GM21423 (cell line): ENCODE results near the gene HEXA.
"Not testable (repeated sequence)": the region's sequence is repeated elsewhere in the genome, so short reads cannot be mapped to it uniquely, and the experiment has no call there.

Experiments used
- ATAC-seq: cut with Tn5 transposase; IDR thresholded peaks from one replicate; pipeline ENCODE4 v1.9.1; 2021; ENCODE audit warnings: mild to moderate bottlenecking, moderate library complexity; ENCODE audit not compliant: unreplicated experiment

HEXA gene

DNA sequence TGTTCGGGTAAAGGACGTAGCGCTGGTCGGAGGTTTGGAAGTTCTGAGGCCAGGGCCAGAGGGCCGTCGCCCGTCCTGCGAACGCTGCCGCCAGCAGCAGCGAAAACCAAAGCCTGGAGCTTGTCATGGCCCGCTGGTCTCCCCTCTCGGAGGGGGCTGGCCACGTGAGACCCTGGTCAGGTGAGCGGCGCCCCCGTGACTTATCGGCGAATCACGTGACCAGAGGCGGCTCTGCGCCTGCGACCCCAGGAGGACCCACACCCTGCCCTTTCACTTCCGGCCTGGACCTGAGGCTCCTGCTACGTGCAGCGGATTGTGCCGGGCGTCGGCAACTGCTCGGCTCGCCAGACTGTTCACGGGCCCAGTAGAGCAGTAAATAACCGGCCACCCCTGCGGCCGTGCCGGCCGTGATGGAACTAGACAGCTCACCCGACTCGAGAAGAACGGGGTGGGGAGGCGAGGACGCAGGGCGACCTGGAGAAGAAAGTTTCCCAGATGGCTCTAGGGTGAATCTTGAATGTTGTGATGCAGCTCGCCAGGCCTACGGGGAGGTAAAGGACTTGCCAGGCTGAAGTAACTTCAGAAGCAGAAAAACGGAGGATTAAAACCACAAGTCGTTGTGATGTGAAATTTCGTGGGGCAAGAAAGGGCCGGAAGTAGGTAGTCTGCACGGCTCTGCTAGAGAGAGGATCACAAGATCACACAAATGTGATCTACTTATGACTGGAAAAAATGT is at the start of gene HEXA:
Gene HEXA (minus strand): TSS at position 169 of the 736 bp plus-strand sequence. CDS start 42 bp downstream, at position 127.
- ATAC-seq, result peak; percentile 84

DNA sequence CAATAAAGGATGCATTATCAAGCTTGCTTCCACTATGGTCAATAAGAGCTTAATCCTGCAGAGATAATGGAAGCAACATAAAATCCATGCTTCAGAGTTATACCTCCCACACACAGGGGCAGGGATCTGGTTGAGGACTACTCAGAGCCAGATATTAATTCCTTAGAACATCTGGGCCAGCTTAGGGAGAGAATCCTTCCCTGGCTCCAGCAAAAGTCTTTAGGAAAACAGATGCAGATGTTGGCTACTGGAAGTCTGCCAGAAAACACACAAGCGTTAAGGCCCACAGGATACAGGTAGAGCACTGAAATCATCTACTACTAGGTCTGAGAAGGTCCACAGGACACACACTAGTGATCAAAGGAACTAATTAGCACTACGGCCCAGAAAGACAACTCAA is 47.4 kb upstream of the HEXA start:
- no peak for ATAC-seq

DNA sequence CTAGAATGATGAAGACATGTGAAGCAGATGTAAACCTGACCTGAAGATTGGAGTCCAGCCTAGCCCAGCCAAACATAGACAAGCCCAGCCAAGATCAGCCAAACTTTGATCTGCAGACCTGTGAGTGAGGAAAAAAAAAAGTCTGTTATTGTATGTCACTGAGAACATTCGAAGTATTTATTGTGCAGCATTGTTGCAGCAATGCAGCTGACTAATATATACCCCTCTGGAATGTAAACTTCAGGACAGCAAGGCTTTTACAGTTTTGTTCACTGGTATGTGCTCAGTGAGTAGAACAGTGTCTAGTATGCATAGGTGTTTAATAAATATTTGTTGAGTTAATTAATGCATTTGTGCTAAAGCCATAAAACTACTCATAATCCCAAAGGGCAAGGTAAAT is 45.7 kb upstream of the HEXA start:
- no peak for ATAC-seq

DNA sequence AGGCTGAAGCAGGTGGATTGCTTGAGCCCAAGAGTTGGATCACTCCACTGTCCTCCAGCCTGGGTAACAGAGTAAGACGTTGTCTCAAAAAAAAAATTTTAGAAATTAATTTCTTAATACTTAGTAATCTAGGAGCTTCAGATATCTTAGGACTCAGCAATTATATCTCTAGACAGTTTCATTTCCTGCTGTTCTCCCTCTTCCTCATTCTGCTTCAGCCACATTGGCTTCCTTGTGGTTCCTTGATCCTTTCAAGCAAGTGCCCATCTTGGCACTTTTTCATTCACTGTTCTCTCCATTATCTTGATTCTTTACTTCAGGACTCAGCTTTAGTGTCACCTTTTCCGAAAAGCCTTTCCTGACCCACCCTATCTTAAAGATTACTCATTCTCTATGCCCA is 44.8 kb upstream of the HEXA start:
- no peak for ATAC-seq

DNA sequence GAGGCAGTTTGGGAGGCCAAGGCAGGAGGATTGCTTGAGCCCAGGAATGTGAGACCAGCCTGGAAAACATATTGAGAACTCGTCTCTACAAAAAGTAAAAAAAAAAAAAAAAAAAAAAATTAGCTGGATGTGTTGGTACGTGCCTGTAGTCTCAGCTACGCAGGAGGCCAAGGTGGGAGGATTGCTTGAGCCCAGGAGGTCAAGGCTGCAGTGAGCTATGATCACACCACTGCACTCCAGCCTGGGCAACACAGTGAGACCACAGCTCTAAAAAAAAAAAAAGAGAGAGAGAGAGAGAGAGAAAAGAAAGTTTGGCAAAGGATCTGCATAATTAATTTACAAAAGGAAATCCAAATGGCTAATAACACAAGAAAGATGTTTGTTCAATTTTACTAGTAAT is 44.0 kb upstream of the HEXA start:
- ATAC-seq, result not testable (repeated sequence)

DNA sequence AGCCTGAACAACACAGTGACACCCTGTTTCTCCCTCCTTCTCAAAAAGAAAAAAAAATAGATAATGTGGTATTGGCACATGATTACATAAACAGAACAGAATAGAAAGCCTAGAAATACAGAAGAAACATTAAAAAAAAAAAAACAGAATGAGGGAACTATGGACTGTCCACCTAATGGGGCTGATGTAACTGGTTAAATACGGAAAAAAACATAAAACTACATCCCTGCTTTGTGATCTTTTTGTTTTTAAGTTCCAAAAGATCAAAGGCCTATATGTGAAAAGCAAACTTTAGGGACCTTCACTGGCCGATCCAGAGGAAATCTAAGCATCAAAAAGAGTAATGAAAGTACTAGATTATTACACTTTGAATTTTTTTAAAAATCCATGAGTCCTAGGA is 39.5 kb upstream of the HEXA start:
- ATAC-seq, result no peak

DNA sequence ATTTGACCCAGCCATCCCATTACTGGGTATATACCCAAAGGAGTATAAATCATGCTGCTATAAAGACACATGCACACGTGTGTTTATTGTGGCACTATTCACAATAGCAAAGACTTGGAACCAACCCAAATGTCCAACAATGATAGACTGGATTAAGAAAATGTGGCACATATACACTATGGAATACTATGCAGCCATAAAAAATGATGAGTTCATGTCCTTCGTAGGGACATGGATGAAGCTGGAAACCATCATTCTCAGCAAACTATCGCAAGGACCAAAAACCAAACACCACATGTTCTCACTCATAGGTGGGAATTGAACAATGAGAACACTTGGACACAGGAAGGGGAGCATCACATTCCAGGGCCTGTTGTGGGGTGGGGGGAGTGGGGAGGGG is 37.5 kb upstream of the HEXA start:
- ATAC-seq, result not testable (repeated sequence)

DNA sequence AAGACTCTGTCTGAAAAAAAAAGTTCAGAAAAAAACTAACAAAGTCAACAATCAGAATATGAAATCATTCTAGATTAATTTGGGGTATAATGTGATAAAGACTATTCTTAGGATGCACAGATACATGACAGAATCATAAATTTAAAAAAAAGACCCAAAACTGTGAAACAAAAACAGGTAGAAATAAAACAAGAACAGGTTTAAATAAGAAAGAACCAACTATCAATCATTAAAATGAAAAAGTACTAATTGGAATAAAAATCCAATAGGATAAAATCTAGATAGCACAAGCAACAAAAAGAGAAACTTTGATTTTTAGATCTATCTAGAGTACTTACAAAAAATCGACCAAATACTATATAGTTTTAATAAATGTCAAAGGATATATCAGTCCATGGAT is 35.7 kb upstream of the HEXA start:
- ATAC-seq, result no peak

DNA sequence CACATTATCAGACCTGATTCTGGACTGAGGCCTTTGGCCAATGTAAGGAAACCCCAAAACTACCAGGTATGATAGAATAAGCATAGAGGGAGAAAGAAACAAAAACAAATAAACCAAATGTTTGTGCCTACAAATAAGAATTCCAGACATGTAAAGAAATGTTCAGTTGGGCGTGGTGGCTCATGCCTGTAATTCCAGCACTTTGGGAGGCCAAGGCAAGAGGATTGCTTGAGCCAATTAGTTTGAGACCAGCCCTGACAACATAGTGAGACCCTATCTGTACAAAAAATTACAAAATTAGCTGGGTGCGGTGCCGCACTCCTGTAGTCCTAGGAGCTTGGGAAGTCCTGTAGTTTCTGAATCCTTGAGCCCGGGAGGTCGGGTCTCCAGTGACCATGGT is 35.3 kb upstream of the HEXA start:
- ATAC-seq, result no peak

DNA sequence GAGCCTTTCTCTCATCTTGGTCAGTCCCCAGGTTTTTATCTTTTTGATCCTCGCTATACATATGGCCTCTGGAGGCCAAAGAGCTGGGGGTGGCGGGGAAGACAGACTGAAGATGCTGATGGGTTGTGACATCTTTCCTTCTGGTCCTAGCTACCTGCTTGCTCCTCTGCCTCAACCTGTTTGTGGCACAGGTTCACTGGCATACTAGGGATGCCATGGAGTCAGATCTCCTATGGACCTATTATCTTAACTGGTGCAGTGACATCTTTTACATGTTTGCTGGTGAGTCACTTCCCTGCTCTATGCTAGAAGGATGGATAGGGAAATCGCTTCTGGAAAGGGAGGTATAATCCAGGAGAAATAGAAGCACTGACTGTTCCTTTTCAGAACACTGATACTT is 31.1 kb upstream of the HEXA start:
- ATAC-seq, result no peak

DNA sequence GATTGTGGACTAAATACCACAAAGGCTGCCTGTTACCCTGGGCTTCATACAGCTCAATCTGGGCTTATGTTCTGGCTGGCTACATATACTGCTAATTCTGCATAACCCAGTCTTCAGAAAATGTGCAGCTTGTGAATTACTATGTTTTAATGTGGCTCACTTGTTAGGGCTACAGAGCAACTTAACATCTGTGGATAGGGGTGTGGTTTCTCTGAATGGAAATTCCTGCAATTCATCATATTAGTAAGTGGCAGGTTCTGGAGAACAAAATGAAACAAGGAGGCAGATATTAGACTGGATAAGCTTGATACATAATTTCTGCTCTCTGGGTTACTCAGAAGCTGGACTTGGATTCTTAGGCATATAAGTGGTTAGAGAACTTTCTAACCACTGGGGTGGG is 29.0 kb upstream of the HEXA start:
- no peak for ATAC-seq

DNA sequence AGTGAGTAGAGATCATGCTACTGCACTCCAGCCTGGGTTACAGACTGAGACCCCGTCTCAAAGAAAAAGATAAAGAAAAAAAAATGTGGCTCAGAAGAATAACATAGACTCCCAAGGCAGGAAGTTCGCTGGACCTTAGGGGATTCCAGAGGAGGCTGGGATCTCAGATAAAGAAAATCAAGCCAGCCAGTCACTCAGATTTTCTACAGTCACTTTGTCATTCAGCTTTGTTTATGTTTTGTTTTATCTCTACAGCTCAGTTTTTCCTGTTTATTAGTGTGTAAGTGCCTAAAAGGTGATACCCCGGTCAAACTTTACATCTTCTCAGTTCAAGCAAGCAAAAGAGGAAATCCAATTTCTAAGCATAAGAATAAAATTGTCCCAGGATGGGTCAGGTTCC is 28.5 kb upstream of the HEXA start:
- ATAC-seq, result no peak

DNA sequence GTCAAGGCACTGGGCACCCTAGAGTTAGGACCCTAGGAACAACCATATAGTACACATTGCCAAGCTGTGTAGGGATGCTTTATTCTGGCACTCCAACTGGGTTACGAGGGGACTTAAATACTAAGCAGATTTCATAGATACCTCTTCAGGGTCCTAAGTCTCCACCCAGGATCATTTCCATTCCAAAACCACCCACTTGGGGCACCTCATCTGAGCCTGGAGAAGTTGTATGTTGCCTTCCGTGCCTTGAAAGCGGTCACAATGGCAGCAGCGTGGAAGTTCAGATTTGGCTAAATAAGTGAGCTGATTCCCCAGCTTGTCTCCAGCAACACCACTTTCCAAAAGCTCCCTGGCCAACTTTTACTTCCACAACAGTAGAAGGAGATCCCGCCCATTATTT is 26.9 kb upstream of the HEXA start:
- no peak for ATAC-seq

DNA sequence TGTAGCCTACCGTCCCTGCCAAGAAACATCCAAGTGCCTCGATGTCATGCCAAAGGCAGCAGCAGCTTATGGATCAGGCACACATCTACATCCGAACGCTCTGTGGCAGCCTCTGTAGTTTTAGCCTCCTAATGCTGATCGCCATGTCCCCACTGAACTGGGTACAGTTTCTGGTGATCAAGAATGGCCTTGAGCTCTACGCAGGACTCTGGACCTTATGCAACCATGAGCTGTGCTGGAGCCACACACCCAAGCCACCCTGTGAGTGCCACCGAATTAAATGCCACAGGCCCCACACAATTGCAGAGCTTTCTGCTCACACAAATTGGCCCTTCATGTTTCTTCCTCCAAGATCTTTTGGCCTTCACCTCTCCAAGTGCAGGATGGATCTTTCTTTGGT is 22.8 kb upstream of the HEXA start:
- no peak for ATAC-seq

DNA sequence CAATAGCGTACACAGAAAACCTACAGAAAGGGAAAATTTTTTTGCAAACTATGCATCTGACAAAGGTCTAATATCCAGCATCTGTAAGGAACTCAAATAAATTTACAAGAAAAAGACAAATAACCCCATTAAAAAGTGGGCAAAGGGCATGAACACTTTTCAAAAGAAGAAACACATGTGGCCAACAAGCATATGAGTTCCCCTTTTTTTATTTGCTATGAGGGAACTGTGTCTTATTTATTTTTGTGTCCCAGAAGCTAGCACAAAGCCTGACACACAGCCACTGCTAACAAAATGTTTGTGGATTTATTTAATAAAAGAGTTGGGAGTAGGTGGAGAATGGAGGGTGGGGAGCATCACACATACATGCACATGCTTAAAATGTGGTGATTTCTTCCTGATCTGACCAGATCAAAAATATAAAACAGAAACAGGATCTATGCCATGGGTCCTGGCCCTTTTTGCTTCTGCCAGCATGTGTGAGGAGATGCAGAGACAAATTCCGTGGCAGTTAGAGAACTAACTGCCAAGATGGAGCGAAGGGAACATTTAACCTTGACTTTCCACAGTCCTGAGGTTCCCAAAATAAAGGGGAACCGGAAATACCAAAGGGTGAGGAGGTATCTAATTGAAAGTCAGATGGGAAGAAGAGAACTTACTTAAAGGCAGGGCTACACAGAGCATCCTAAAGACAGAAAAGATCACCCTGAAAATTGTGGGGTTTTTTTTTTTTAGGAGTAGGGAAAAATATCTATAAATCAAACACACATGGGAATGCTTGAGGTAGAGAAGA is 22.2 kb upstream of the HEXA start, which contains the start of gene TMEM202:
Gene TMEM202 (plus strand): TSS at position 510 of the 793 bp plus-strand sequence. CDS start 22 bp downstream, at position 532.
- ATAC-seq, result no peak

DNA sequence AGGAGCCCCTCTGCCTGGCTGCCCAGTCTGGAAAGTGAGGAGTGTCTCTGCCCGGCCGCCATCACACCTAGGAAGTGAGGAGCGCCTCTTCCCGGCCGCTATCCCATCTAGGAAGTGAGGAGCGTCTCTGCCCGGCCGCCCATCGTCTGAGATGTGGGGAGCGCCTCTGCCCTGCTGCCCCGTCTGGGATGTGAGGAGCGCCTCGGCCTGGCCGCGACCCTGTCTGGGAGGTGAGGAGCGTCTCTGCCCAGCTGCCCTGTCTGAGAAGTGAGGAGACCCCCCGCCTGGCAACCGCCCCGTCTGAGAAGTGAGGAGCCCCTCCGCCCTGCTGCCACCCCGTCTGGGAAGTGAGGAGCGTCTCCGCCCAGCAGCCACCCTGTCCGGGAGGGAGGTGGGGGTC is 20.5 kb upstream of the HEXA start:
- not testable (repeated sequence) for ATAC-seq

DNA sequence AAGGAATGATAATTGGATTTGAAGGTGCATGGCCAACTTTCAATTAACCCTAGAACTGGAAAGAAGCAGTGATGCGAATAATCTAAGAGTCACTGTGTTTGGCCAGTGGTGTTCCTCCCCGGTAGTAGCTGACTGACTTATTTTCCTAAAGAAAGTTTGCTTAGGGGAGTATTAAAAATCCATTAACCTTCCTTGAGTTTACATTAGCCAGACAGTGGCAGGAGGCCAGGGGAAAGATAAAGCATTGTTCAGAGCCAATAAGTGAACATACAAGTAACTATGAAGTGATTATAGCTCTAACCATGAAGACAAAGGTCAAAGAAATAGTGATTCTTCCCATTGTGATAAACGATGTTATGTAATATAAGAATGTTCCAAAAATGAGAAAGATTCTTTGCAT is 13.4 kb upstream of the HEXA start:
- no peak for ATAC-seq

DNA sequence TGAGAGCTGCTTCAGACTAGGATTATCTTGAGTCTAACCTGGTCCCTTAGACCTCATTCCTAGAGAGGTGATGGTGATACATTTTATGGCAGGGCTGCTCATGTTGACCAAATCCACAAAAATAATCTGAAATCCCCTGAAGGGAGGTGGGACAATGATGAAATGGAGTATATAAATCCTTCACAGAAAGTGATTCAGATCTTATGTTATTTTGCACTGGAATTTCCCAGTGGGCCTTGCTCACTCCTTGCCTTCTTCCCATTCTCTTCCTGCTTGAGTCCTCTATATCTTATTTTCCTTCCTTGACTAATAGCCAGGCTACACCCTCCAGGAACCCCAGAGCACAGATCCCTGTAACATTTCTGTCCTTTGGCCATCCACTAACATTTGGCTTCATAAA is 11.9 kb upstream of the HEXA start:
- ATAC-seq, result no peak

DNA sequence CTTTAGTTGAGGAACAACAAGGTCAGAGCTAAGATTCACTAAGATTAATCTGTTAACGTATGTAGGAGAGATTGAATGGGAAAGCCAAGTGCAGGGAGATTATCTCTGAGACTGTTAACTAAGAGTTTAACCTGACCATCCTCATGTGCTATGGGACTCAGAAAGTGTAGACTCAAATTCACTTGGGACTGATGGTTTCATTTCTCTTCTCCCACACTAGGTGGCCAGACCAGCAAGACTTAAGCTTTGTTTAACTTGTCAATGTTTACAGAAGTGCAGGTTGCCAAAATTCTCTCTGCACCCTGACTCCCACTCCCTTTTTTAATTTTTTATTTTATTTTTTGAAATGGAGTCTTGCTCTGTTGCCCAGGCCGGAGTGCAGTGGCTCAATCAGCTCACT is 6.3 kb upstream of the HEXA start:
- no peak for ATAC-seq

DNA sequence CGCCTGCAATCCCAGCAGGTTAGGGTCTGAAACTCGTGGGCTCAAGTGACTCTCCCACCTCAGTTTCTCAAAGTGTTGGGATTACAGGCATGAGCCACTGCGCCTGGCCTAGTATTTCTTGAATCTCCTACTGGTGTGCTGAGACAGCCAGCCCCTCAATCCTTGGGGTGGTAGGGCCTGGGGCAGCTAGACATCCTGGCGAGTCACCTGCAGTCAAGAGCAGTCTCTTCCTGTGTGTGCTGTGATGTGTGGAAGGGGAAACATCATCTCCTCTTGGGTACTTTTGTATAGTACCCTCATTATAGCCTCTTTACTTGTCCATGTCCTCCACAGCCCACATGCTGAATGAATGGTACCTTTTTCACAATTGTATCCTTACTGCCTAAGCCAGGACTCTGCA is 4.9 kb upstream of the HEXA start:
- no peak for ATAC-seq

DNA sequence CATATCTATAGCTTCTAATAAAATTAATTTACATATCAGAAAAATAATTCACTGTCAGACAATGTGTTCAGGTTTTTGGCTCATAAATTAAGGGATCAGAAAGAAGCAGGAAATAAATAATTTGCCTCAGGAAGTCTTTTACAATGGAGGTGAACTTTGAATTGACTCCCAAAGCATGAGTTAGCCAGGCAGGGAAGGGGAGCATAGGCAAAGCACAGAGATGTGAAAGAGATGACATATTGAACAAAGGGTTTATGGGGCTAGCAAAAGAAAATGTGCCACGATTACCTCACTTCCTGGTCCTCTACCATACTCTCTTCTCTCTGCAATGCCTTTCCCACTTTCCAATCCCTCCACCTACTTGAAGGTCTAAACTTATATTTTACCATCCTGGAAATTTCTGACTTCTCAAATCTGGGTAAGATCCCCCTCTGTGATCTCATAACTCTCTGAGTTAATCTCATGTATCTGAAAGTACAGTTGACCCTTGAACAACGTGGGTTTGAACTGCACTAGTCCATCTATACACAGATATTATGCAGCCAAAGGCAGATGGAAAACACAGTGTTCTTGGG is 4.1 kb upstream of the HEXA start:
- no peak for ATAC-seq

DNA sequence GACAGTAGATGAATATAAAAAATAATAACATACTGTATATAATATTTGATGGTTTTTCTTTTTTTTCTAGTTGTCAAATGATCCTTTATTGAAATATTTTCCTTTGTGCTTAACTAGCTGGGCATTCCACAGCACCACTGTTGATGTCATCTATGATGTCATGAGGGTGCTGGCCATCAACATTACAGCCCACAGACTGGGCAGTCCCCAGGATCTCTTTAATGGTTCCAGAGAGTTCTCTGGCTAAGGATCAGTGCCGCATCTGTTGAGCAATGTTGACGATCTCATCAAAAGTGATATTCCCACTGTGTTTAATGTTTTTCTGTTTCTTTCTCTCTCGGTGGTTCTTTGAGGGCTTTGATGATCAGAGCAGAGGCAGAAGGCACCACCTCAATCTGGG is 3.3 kb upstream of the HEXA start:
- ATAC-seq, result not testable (repeated sequence)
